ENCODE results near the gene INPP5F. TPM values are rescaled to one million over a fixed set of nuclear protein-coding genes. Genes with fewer than 3 reads are reported as not detected.

The INPP5F gene
- total RNA-seq, 6 experiments from 2014 or later: 8.7 to 12.8 (median 12.5) TPM

- Mint-ChIP-seq H3K9me3 (no peaks in the 10 kb centered on the region), H3K4me1 (ENCODE audit: low read depth) (peaks cover 50% of the 10 kb centered on the region), H3K27me3 (ENCODE audit: insufficient read depth) (peaks cover 3% of the 10 kb centered on the region; the same call in 1 of the 2 replicates), H3K36me3 (ENCODE audit: low read depth) (no peaks in the 10 kb centered on the region), H3K27ac (no peak overlapping the region), H3K4me3 (no peak overlapping the region)
- TF ChIP-seq CTCF (IDR thresholded peaks at IDR 0.05): no peak
- DNase-seq: no peak
These were observed 14.2 kb downstream of the INPP5F start for GRCh38 chr10:119740096-119740495.

GRCh38 chr10:119742947-119743648 is 17.2 kb downstream of the INPP5F start:
- H3K9me3 Mint-ChIP-seq: no peaks in the 10 kb centered on the region
- no peak for DNase-seq
- H3K4me3 Mint-ChIP-seq: peak overlapping the region; percentile 23; the same call in 1 of the 2 replicates
- H3K27me3 Mint-ChIP-seq (ENCODE audit: insufficient read depth): peaks cover 3% of the 10 kb centered on the region; the same call in 1 of the 2 replicates
- H3K4me1 Mint-ChIP-seq (ENCODE audit: low read depth): peaks cover 28% of the 10 kb centered on the region
- peak overlapping the region; percentile 3 for H3K27ac Mint-ChIP-seq
- no peak for TF ChIP-seq CTCF (IDR thresholded peaks at IDR 0.05)
- H3K36me3 Mint-ChIP-seq (ENCODE audit: low read depth): no peaks in the 10 kb centered on the region

GRCh38 chr10:119747940-119748339 is 22.1 kb downstream of the INPP5F start:
- Mint-ChIP-seq H3K27me3 (ENCODE audit: insufficient read depth) (no peaks in the 10 kb centered on the region), H3K27ac (no peak overlapping the region), H3K4me3 (no peak overlapping the region), H3K4me1 (ENCODE audit: low read depth) (peaks cover 29% of the 10 kb centered on the region), H3K36me3 (ENCODE audit: low read depth) (no peaks in the 10 kb centered on the region), H3K9me3 (no peaks in the 10 kb centered on the region)
- TF ChIP-seq CTCF (IDR thresholded peaks at IDR 0.05): no peak
- no peak for DNase-seq

GRCh38 chr10:119748871-119749270 is 23.0 kb downstream of the INPP5F start:
- Mint-ChIP-seq H3K36me3 (ENCODE audit: low read depth) (no peaks in the 10 kb centered on the region), H3K4me3 (no peak overlapping the region), H3K9me3 (no peaks in the 10 kb centered on the region), H3K4me1 (ENCODE audit: low read depth) (peaks cover 20% of the 10 kb centered on the region), H3K27ac (no peak overlapping the region), H3K27me3 (ENCODE audit: insufficient read depth) (no peaks in the 10 kb centered on the region)
- no peak for TF ChIP-seq CTCF (IDR thresholded peaks at IDR 0.05)
- DNase-seq: no peak

GRCh38 chr10:119749455-119749854 is 23.6 kb downstream of the INPP5F start:
- Mint-ChIP-seq H3K4me1 (ENCODE audit: low read depth) (peaks cover 20% of the 10 kb centered on the region), H3K36me3 (ENCODE audit: low read depth) (no peaks in the 10 kb centered on the region), H3K9me3 (no peaks in the 10 kb centered on the region), H3K27me3 (ENCODE audit: insufficient read depth) (no peaks in the 10 kb centered on the region), H3K4me3 (no peak overlapping the region), H3K27ac (no peak overlapping the region)
- no peak for DNase-seq
- no peak for TF ChIP-seq CTCF (IDR thresholded peaks at IDR 0.05)

Measured in HFFc6 (cell line).